NOMO-1 (cell line): Measurements from ENCODE around the gene HELQ.
A peak's percentile ranks its signal among the peaks of the same experiment; 100 is the strongest.

Source experiments
- DNase-seq, 2 experiments: peaks; one replicate each; lab custom pipeline; 2025; ENCODE audit not compliant: unreplicated experiment in 2 of 2; lab: John Stamatoyannopoulos, UW

HELQ gene

GRCh38 chr4:83372931-83373330, 82.7 kb downstream of the HELQ start:
- DNase-seq, result no peak

GRCh38 chr4:83371936-83372335, 83.7 kb downstream of the HELQ start:
- DNase-seq, result no peak

- no peak for DNase-seq
These were observed 84.4 kb downstream of the HELQ start for GRCh38 chr4:83371235-83371634.

GRCh38 chr4:83370640-83370906, 85.0 kb downstream of the HELQ start:
- no peak for DNase-seq

GRCh38 chr4:83369831-83370639, 85.6 kb downstream of the HELQ start:
- peak; percentile 91 to 97 for DNase-seq

- DNase-seq, result no peak
These were observed 91.3 kb downstream of the HELQ start for GRCh38 chr4:83364312-83364711.

GRCh38 chr4:83362492-83363329, 92.9 kb downstream of the HELQ start:
- DNase-seq, result peak in 1 of 2 experiments; percentile 51

- DNase-seq, result no peak
These were observed 94.1 kb downstream of the HELQ start for GRCh38 chr4:83361416-83362103.

GRCh38 chr4:83360018-83360417, 95.6 kb downstream of the HELQ start:
- no peak for DNase-seq

- no peak for DNase-seq
These were observed 97.2 kb downstream of the HELQ start for GRCh38 chr4:83358410-83358809.
